ENCODE measurements around the gene TAX1BP1. TPM values are rescaled to one million over a fixed set of nuclear protein-coding genes. Genes with fewer than 3 reads are reported as not detected.

TAX1BP1 gene
- total RNA-seq, 1 experiment from 2014 or later = 58.3 TPM

- Histone ChIP-seq H2BK15ac (ENCODE audit: low read depth, low read length) (no peak overlapping the region), H3K27me3 (ENCODE audit: insufficient read depth, low read length) (no peaks in the 10 kb centered on the region), H2AFZ (ENCODE audit: low read length) (no peak overlapping the region), H2BK120ac (ENCODE audit: low read depth, low read length, poor library complexity, severe bottlenecking) (no peak overlapping the region), H4K20me1 (ENCODE audit: control insufficient read depth, insufficient read depth, insufficient read length) (no peaks in the 10 kb centered on the region), H3K79me2 (ENCODE audit: insufficient read depth, low read length) (no peaks in the 10 kb centered on the region), H4K5ac (ENCODE audit: insufficient read length, low read depth, low read length) (no peak overlapping the region), H4K91ac (ENCODE audit: insufficient read length, low read depth, low read length) (no peak overlapping the region), H3K56ac (ENCODE audit: insufficient read length, low read depth, low read length) (no peak overlapping the region), H3K14ac (ENCODE audit: insufficient read depth, low read length) (no peak overlapping the region; the same call in 1 of the 2 replicates), H3T11ph (ENCODE audit: low read length) (no peak overlapping the region), H3K4ac (ENCODE audit: low read depth, low read length) (no peak overlapping the region), H3K9me3 (ENCODE audit: control insufficient read depth, low read depth, low read length) (no peaks in the 10 kb centered on the region), H3K4me2 (ENCODE audit: insufficient read depth, insufficient read length, low read length) (no peak overlapping the region), H3K23ac (ENCODE audit: insufficient read length, low read depth, low read length) (no peak overlapping the region), H2BK12ac (ENCODE audit: insufficient read length, low read depth, low read length) (no peak overlapping the region), H2BK20ac (ENCODE audit: low read depth, low read length, poor library complexity, severe bottlenecking) (no peak overlapping the region), H3K9ac (ENCODE audit: extremely low read depth, insufficient read length, low read length) (no peak overlapping the region), H3K79me1 (ENCODE audit: insufficient read depth, low read depth, low read length, poor library complexity, severe bottlenecking) (no peaks in the 10 kb centered on the region), H3K4me1 (ENCODE audit: insufficient read depth, low read length) (no peaks in the 10 kb centered on the region; the same call in 1 of the 2 replicates), H2BK5ac (ENCODE audit: insufficient read length, low read length) (no peak overlapping the region), H3K27ac (ENCODE audit: insufficient read length, low read depth, low read length) (no peak overlapping the region), H2AK5ac (ENCODE audit: insufficient read length, low read length) (no peak overlapping the region), H3K23me2 (ENCODE audit: insufficient read length, low read depth, low read length, poor library complexity, severe bottlenecking) (no peaks in the 10 kb centered on the region), H3K18ac (ENCODE audit: insufficient read length, low read depth, low read length) (no peak overlapping the region), H4K8ac (replicated peaks; ENCODE audit: insufficient read length, low read depth, low read length) (no peak overlapping the region)
- DNase-seq = no peak
- no peak overlapping the region for H3K27ac Mint-ChIP-seq
- H3K36me3 Mint-ChIP-seq (ENCODE audit: insufficient read depth in 1 of 3, low read depth in 3 of 3) = no peaks in the 10 kb centered on the region
- TF ChIP-seq, protein P1, sequence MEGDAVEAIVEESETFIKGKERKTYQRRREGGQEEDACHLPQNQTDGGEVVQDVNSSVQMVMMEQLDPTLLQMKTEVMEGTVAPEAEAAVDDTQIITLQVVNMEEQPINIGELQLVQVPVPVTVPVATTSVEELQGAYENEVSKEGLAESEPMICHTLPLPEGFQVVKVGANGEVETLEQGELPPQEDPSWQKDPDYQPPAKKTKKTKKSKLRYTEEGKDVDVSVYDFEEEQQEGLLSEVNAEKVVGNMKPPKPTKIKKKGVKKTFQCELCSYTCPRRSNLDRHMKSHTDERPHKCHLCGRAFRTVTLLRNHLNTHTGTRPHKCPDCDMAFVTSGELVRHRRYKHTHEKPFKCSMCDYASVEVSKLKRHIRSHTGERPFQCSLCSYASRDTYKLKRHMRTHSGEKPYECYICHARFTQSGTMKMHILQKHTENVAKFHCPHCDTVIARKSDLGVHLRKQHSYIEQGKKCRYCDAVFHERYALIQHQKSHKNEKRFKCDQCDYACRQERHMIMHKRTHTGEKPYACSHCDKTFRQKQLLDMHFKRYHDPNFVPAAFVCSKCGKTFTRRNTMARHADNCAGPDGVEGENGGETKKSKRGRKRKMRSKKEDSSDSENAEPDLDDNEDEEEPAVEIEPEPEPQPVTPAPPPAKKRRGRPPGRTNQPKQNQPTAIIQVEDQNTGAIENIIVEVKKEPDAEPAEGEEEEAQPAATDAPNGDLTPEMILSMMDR (conservative IDR thresholded peaks at IDR 0.05) = no peak
- peaks cover 20 to 21% of the 10 kb centered on the region in 2 experiments for H3K4me1 Mint-ChIP-seq
- WGBS (ENCODE audit: extremely low coverage, insufficient read length, low lambda C conversion rate) = no CpG with 5 or more reads among the region's 15 CpGs
- no peak overlapping the region for H3K4me3 Mint-ChIP-seq
- no peaks in the 10 kb centered on the region for H3K27me3 Mint-ChIP-seq (ENCODE audit: low read depth)
- no peaks in the 10 kb centered on the region for H3K9me3 Mint-ChIP-seq
These were observed 103.8 kb downstream of the TAX1BP1 start for GRCh38 chr7:27843584-27844305.

Measured in H9 (cell line).